Endothelial cell of umbilical vein (primary cell): Measurements from ENCODE around the gene IFIT3. TPM values are rescaled to one million over a fixed set of nuclear protein-coding genes. Genes with fewer than 3 reads are reported as not detected.

ENCODE experiments used
- BruUV-seq: library from RNA; stranded (reverse); fragments of 400-500 nt; replicated peaks from 2 replicates; lab custom pipeline; 2021; lab: Mats Ljungman, UMichigan
- CTCF ChIA-PET: fragments of 300-600, 350-600 bp; sonication (Branson Sonifier 250); formaldehyde crosslinking; loops from one replicate; lab custom pipeline; 2021; ENCODE audit warnings: antibody characterized with exemption, inconsistent platforms; lab: Charles Lee
- POLR2A ChIA-PET: fragments of 300-600, 350-600 bp; sonication (Branson Sonifier 250); formaldehyde crosslinking; loops from one replicate; lab custom pipeline; 2021; ENCODE audit warnings: antibody characterized with exemption, inconsistent platforms; lab: Charles Lee
- DNase-seq: peaks from one replicate; pipeline ENCODE4 v3.0.0-alpha.2; 2011; ENCODE audit warnings: low read depth, low spot score
- FAIRE-seq: peaks from 2 replicates; lab custom pipeline; 2011; peaks lifted over from hg19 to GRCh38; lab: Jason Lieb, UNC
- H2AFZ ChIP-seq: 2 replicates; pipeline ENCODE4 v1.6.0; 2012; ENCODE audit warnings: low read depth, low read length, control low read depth, inconsistent platforms
- H3K27ac ChIP-seq: 2 replicates; pipeline ENCODE4 v1.5.1; 2011; ENCODE audit warnings: low read depth, mild to moderate bottlenecking, control low read depth, low read length, moderate library complexity; ENCODE audit not compliant: insufficient read depth
- H3K27me3 ChIP-seq, 2 experiments: 2 replicates each; pipeline versions ENCODE4 v1.6.0 to v1.6.1; 2011; ENCODE audit warnings: low read length in 2 of 2, mixed read lengths in 1 of 2; ENCODE audit not compliant: control insufficient read depth in 2 of 2, insufficient read depth in 2 of 2
- H3K36me3 ChIP-seq, 2 experiments: 2 replicates in 1 of 2; 3 replicates in 1 of 2; pipeline ENCODE4 v1.5.1; 2011; ENCODE audit warnings: low read length in 2 of 2, mild to moderate bottlenecking in 1 of 2, moderate library complexity in 1 of 2; ENCODE audit not compliant: control insufficient read depth in 2 of 2, insufficient read depth in 2 of 2; ENCODE audit errors: extremely low read depth in 1 of 2
- H3K4me1 ChIP-seq: 3 replicates; pipeline ENCODE4 v1.5.1; 2011; ENCODE audit warnings: mild to moderate bottlenecking, low read length; ENCODE audit not compliant: control insufficient read depth, insufficient read depth; ENCODE audit errors: extremely low read depth
- H3K4me2 ChIP-seq: 2 replicates; pipeline ENCODE4 v1.6.1; 2011; ENCODE audit warnings: low read length, control low read depth, mixed read lengths; ENCODE audit not compliant: insufficient read depth
- H3K4me3 ChIP-seq, 3 experiments: fragments of 200-600 bp in 1 of 3; sonication (generic), shearing (Covaris generic) in 1 of 3; replicated peaks in 1 of 3; 2 replicates each; pipeline ENCODE4 v1.5.1; 2011 to 2016; ENCODE audit warnings: control low read depth in 3 of 3, low read length in 3 of 3, mild to moderate bottlenecking in 2 of 3, inconsistent platforms in 1 of 3, low read depth in 1 of 3, moderate library complexity in 1 of 3; ENCODE audit not compliant: insufficient read depth in 1 of 3
- H3K79me2 ChIP-seq: 2 replicates; pipeline ENCODE4 v1.6.0; 2012; ENCODE audit warnings: low read length, inconsistent platforms; ENCODE audit not compliant: control insufficient read depth, insufficient read depth
- H3K9ac ChIP-seq: replicated peaks from 2 replicates; pipeline ENCODE3; 2011; ENCODE audit warnings: low read length, control low read depth; ENCODE audit not compliant: insufficient read depth; ENCODE audit errors: extremely low read depth
- H3K9me1 ChIP-seq: replicated peaks from 3 replicates; pipeline ENCODE4 v1.6.0; 2011; ENCODE audit warnings: mild to moderate bottlenecking, low read length; ENCODE audit not compliant: control insufficient read depth, insufficient read depth; ENCODE audit errors: extremely low read depth
- H3K9me3 ChIP-seq: replicated peaks from 2 replicates; pipeline ENCODE4 v1.5.1; 2012; ENCODE audit warnings: low read length, inconsistent platforms; ENCODE audit not compliant: control insufficient read depth, insufficient read depth
- H4K20me1 ChIP-seq: replicated peaks from 2 replicates; pipeline ENCODE3; 2011; ENCODE audit warnings: mild to moderate bottlenecking, low read length; ENCODE audit not compliant: control insufficient read depth, insufficient read depth; ENCODE audit errors: extremely low read depth
- CTCF ChIP-seq, 2 donors: IDR thresholded peaks; 1 replicate in 1 of 2; 2 replicates in 1 of 2; pipeline ENCODE4 v1.5.1; 2011; ENCODE audit warnings: low read length in 2 of 2, mild to moderate bottlenecking in 2 of 2, moderate library complexity in 2 of 2, control low read depth in 1 of 2, inconsistent platforms in 1 of 2, low read depth in 1 of 2; ENCODE audit not compliant: insufficient read depth in 1 of 2; ENCODE audit errors: extremely low read depth in 1 of 2
- EZH2 ChIP-seq: IDR thresholded peaks from 2 replicates; pipeline ENCODE4 v1.6.1; 2012; ENCODE audit warnings: borderline replicate concordance, low read depth, mild to moderate bottlenecking, moderate library complexity, low read length, inconsistent platforms; ENCODE audit not compliant: severe bottlenecking
- FOS ChIP-seq: IDR thresholded peaks from 2 replicates; pipeline ENCODE4 v1.6.1; 2011; ENCODE audit warnings: mild to moderate bottlenecking, low read length, moderate library complexity, borderline replicate concordance; ENCODE audit not compliant: insufficient read depth
- GATA2 ChIP-seq: IDR thresholded peaks from 2 replicates; pipeline ENCODE4 v1.7.0; 2011; ENCODE audit warnings: low read depth, mild to moderate bottlenecking, moderate library complexity, mixed read lengths, low read length; ENCODE audit not compliant: insufficient read length, insufficient read depth
- JUN ChIP-seq: IDR thresholded peaks from 2 replicates; pipeline ENCODE4 v1.6.1; 2011; ENCODE audit warnings: borderline replicate concordance, low read depth; ENCODE audit not compliant: insufficient read length, insufficient read depth
- MAX ChIP-seq: IDR thresholded peaks from 2 replicates; pipeline ENCODE4 v1.6.1; 2011; ENCODE audit not compliant: insufficient read depth, insufficient read length
- MYC ChIP-seq: IDR thresholded peaks from one replicate; pipeline ENCODE4 v1.6.1; 2011; ENCODE audit warnings: mild to moderate bottlenecking, low read depth, low read length
- POLR2A ChIP-seq: IDR thresholded peaks from 2 replicates; pipeline ENCODE4 v1.6.1; 2012; ENCODE audit warnings: low read depth, mild to moderate bottlenecking, control low read depth, low read length
- POLR2AphosphoS5 ChIP-seq: IDR thresholded peaks from 2 replicates; pipeline ENCODE4 v1.6.1; 2012; ENCODE audit warnings: low read depth, mild to moderate bottlenecking, control low read depth, low read length, moderate library complexity; ENCODE audit not compliant: insufficient read depth
- dilution Hi-C: fragments of 300-500 bp; cut with MboI; formaldehyde crosslinking; loops from one replicate; pipeline ENCODE4 v1.15.0; 2019; ENCODE audit warnings: low sequenced_read_pairs; ENCODE audit not compliant: extremely low pct_ligation_motif_present
- intact Hi-C: fragments of 100-400 bp; cut with micrococcal nuclease; formaldehyde crosslinking; loops from one replicate; pipeline ENCODE4 v1.10.0; 2022
- polyA plus RNA-seq, 4 experiments: library from polyadenylated mRNA; depleted of rRNA in 3 of 4; stranded (reverse) in 3 of 4; unstranded in 1 of 4; fragments of >200 nt; gene quantifications; 2 replicates each; pipeline versions ENCODE4 v1.2.1 to v1.2.3, GENCODE V29; 2011 to 2012; ENCODE audit warnings: missing spikeins in 1 of 4
- total RNA-seq: library from RNA; stranded (reverse); gene quantifications from 2 replicates; pipeline ENCODE4 v1.2.3, GENCODE V29; 2021

IFIT3 gene
- total and polyA plus RNA-seq, 2 donors (not counting 3 experiments of a cell fraction or from before 2014, with no cell fraction given): 1.2 to 3.1 TPM

- no peak overlapping the region for H3K4me2 ChIP-seq
- no peaks in the 10 kb centered on the region for H3K9me1 ChIP-seq
- TF ChIP-seq GATA2: no peak
- TF ChIP-seq CTCF (IDR thresholded peaks at IDR 0.05; ENCODE audit: extremely low read depth in 1 of 2, insufficient read depth in 1 of 2, low read depth in 1 of 2, low read length in 2 of 2): no peak
- no peak for TF ChIP-seq MAX
- TF ChIP-seq POLR2AphosphoS5: no peak
- TF ChIP-seq MYC: no peak
- TF ChIP-seq JUN: no peak
- no peak for TF ChIP-seq EZH2
- TF ChIP-seq POLR2A: no peak
- TF ChIP-seq FOS: no peak
Measured at GRCh38 chr10:89308266-89308665, 19.5 kb upstream of the IFIT3 start.

More at GRCh38 chr10:89308266-89308665, 19.5 kb upstream of the IFIT3 start:
- DNase-seq: no peak
- H3K9ac ChIP-seq: no peak overlapping the region
- intact Hi-C loops (no loop called here), dilution Hi-C loops (no loop called here)
- H3K27me3 ChIP-seq: peaks cover 25% of the 10 kb centered on the region in 2 experiments
- no peaks in the 10 kb centered on the region for H3K36me3 ChIP-seq
- H3K4me1 ChIP-seq: no peaks in the 10 kb centered on the region
- H3K4me3 ChIP-seq: no peak overlapping the region
- no TSS peak for BruUV-seq
- FAIRE-seq: no peak
- H3K27ac ChIP-seq: no peak overlapping the region
- no peaks in the 10 kb centered on the region for H4K20me1 ChIP-seq
- CTCF ChIA-PET: interaction anchor here (1.4 kb wide), 1 partner anchor 61 kb away, joined by 6 read pairs; no protein-coding TSS in a partner anchor
- H3K79me2 ChIP-seq: no peaks in the 10 kb centered on the region
- H3K9me3 ChIP-seq: no peaks in the 10 kb centered on the region
- H2AFZ ChIP-seq: no peak overlapping the region
- POLR2A ChIA-PET: no interaction called here
